HG03342 (cell line): ENCODE data around the gene AFAP1L2.

Experiments
- ATAC-seq: cut with Tn5 transposase; IDR thresholded peaks from one replicate; pipeline ENCODE4 v1.9.1; 2021; ENCODE audit warnings: mild to moderate bottlenecking, moderate library complexity; ENCODE audit not compliant: unreplicated experiment

The AFAP1L2 gene

DNA sequence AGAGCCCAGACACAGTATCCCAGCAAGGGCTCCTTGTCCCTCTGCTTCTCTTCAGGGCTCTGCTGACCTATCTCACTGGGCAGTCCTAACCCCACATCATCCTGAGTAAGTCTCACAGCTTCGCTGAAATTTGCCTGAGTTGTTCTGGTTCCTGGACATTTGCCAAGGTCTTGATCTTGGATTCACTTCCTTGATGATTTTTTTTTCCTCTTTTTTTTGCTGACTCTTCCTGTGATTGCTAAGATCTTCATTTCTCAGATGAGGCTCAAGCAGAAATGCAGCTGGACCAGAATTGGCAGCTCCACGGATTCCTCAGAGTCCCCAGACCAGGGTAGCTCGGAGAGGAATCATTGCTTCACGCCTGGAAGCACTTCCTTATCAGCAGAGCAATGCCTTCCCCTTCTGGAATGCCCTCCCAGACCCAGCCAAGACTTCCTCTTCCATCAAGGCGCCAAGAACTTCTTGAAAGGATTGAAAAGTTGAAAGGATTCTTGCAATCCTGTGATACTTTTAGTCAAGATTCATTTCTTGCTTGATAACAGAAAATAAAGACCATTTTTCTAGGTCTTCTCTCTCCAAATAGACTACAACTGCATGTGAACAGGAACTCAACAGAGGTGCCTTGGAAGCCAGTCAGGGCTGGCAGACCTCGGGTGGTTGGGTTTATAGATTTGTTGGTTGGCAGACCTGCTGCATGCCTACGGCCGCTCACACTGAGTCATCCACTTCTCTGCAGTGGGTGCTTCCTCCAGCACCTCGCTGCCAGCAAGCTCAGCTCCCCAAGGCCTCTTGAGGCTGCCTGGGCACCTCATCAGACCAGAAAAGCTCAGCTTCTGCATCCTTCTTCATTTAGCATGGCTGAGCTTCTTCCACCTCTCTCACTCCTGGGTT is 8.8 kb upstream of the AFAP1L2 start:
- ATAC-seq = no peak

DNA sequence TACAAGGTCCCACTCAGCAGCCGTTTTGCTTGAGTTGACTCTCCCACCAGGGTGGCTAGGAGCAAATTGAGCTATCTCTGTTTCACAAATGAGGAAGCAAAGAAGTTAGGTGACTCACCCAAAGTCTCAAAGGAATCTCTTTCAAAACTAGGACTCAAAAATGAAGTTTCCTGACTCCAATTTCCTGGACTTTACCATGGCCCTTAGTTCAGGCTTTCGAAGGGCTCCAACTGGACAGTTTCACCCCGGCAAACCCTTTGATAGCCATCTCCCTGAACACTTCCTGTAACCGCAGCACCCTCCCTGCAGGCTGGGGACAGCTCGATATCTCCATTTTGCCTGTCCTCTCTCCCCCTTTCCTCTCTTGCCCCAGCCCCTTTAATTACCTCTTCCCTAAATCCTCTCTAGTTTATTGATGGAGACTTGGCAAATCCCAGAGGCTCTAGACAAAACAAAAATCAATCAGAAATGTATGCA is 4.7 kb upstream of the AFAP1L2 start:
- ATAC-seq = no peak

GRCh38 chr10:114408112-114408967 is 4.0 kb upstream of the AFAP1L2 start:
- peak; percentile 47 for ATAC-seq

- ATAC-seq = no peak
Measured at GRCh38 chr10:114406455-114406854, 2.2 kb upstream of the AFAP1L2 start.

DNA sequence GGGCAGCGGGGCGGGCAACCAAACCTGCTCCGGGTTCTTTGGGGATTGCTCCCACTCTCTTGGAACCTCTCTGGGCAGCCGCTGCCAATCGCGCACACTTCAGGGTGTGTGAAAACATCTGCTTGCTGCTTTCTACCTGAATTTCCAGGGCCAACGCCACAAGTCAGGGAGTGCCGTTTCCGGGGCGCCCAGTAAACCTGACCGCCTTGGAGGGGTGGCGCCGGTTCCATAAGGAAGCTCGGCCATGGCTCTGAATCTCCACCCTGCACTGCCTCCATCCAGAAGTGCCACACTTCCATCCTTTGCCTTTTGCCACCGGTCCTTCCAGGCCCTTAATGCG is 679 bp upstream of the AFAP1L2 start:
- ATAC-seq = no peak

DNA sequence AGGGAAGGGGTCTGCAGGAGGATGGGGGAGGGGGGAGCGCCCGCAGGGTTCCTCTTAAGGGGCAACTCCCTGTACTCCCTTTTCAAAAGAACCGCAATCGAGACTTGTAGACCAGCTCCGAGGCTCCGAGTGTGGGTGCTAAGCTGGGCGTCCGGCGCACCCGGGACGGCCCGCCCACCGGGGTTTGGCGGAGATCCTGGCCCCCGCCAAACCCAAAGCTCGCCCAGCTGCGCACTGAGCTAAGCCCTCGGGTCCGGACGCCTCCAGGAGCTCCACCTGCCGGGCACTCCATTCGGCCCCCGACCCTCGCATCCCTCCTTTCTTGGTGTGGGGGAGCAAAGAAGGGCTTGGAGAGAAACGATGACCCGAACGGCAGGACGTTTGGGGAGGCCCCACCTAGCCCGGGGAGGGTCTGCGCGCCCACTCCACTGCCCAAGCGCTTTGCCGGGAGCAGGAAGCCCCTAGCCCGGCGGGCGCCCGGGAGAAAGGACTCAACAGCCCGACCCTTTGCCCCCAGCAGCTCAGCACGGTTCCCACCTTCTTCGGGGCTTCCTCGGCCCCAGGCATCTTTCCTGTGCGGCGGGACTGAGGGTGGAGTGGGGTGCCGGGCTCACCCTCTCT is 651 bp downstream of the AFAP1L2 start:
- ATAC-seq = peak; percentile 39

- no peak for ATAC-seq
Measured at GRCh38 chr10:114402871-114403540, 1.3 kb downstream of the AFAP1L2 start.

- no peak for ATAC-seq
Measured at GRCh38 chr10:114402233-114402632, 2.1 kb downstream of the AFAP1L2 start.

DNA sequence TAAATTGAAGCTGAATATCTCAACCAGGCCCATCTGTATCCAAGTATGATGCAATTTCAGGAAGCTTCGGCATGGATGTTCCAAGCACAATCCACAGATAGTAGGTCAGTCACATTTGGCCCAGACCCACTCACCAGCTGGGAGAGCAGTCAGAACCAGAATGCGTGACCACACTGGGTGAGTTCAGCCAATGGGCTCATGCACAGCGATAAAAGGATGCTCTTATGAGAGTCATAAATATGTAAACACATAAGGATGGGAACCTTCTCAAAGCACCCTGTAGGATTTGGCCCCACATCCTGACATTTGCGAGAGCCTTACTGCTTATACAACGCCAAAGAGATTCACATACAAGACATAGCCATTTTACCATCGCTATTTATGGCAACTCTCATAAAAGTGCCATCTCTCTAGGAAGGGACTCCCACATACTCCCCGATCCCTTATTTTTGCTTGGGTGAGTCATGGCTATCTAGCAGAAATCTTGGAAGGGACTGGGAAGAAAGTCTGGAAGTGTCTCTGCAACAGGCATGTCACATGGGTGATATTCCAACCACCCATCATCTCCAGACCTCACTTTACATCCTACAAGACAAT is 3.0 kb downstream of the AFAP1L2 start:
- ATAC-seq = no peak

DNA sequence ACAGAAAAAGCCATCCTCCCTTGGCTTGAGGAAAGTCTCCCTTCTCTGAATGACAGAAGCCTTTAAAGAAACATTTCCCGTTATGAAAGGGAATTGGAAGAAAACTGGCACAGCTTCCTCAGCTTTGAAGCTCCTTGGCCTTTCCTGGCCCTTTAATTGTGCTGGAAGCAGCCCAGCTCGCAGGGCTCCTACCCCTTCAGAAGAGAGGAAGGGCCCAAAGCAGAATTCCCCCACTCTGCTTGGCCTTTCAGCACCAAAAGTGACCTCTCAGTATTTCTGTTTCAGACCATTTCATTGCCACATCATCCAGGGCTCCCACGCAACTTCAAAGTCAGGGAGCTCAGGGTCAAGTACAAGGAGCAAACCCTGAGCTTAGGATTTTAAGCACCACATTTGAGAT is 4.2 kb downstream of the AFAP1L2 start:
- ATAC-seq = no peak

DNA sequence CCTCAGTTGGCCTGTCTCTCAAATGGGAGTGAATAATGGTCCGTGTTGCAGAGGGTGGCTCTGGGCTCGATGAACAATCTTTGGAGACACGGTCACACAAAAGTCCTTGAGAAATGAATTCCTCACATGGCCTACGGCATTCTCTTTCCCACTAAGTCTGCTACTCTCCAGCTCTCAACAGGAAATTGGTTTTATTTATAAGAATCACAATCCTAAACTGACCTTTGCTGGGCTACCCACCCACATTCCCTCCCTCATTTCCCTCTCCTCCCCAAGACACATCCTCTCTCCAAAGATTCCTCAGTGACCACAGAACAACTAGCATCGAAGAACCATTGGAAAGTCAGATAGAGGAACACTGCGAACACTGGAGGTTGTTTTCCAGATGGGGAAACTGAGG is 4.7 kb downstream of the AFAP1L2 start:
- no peak for ATAC-seq

- no peak for ATAC-seq
Measured at GRCh38 chr10:114398587-114399331, 5.5 kb downstream of the AFAP1L2 start.

DNA sequence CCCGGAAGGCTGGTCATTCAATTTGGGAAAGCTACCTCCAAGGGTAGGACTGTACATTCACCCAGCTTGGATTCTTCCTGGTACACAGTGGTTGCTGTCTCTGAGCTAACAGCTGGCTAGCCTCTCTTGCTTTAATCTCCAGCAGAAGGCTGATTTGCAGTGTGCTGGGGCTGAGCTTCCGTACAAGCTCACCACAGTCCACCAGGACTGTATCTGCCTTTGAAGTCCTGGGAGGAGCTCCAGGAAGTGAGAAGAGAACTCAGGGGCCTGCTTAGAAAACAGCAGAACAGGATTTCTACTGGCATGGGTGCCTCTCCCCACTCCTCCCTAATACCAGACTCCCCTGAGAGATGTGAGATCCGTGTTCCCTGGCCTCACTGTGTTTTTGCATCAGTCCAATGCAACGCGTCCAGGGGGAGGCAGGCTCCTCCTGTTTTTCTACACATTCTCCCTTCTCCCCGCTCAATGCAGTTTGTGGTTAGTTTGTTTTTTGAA is 6.6 kb downstream of the AFAP1L2 start:
- peak; percentile 49 for ATAC-seq

DNA sequence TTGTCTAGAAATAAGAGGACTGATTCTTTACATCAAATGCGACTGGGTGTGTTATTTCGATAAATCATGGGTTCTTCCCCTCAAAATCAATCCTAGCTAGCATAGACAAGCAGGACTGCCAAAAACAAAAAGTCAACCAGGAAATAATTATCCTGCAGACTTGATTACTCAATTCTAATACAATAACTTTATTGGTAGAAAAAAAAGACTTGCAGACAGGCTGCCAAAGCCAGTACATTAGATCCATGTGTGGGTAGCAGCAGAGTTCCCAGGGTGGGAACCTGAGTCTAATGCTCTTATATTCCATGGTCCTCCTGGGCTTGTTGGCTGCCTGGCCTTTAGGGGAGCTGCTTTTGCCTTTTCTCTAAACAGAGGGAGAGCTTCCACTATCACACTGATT is 7.8 kb downstream of the AFAP1L2 start:
- ATAC-seq = no peak

- ATAC-seq = no peak
Measured at GRCh38 chr10:114395366-114396022, 8.8 kb downstream of the AFAP1L2 start.

GRCh38 chr10:114394531-114394930 is 9.8 kb downstream of the AFAP1L2 start:
- ATAC-seq = no peak

DNA sequence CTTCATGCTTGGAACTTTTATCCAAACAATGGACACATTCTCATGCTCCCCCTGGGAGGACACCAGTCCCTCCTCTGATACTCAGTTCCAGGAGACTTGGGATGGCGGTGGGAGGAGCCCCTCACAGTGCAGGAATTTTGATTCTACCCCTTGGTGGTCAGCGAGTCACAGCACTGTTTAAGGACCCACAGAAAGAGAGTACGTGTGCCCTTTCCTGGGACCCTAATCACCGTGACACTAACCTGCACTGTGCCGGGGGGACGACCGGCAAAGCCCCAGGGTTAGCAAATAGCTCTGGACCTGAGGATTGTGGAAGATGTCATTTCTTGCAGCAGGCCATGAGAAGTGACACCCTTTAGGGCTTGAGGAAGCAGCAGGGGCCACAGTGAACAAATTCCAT is 10.4 kb downstream of the AFAP1L2 start:
- no peak for ATAC-seq

DNA sequence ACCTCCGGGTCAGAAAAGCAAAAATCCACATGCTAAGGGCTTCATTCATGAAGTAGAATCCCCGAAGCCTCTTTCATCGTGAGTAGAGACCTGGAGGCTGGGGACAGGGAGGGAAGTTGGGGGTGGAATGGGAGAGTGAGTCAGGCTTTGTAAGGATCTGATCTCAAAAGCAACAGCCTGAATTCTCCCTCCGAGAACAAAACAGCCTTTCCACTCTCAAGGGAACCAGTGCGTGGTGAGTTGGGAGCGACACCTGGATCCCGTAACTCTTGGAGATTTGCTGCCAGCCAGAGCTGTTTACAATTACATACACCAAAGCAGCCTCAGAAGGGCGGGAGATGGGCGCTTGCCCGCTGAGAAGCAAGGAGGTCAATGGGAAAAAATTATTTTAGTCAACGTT is 10.8 kb downstream of the AFAP1L2 start:
- no peak for ATAC-seq
